GM19193 (cell line): ENCODE data around the gene MEDAG.

Experiments
- POLR2A ChIP-seq: IDR thresholded peaks from 4 replicates; pipeline ENCODE4 v1.6.1; 2011; ENCODE audit not compliant: insufficient read depth, insufficient read length; ENCODE audit errors: extremely low read depth

Gene MEDAG

DNA sequence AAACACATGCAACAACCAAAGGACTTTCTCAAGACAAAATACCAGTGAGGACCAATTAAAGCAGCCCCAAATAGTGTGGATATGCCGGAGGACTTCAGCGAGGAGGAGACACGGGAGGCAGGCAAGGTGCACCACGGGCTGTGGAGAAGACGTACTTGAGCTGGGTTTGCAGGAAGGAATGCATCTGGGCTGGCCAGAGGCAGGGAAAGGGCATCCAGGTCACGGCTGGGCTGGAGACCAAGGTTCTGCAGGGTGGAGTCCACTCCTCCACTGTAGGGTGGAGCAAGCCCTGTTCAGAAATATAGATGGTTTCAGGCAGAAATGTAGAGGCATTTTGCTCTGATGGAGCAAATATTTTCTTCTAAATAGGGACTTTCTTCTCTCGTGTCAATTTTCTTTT lies 36.6 kb upstream of the MEDAG start:
- TF ChIP-seq POLR2A = no peak

DNA sequence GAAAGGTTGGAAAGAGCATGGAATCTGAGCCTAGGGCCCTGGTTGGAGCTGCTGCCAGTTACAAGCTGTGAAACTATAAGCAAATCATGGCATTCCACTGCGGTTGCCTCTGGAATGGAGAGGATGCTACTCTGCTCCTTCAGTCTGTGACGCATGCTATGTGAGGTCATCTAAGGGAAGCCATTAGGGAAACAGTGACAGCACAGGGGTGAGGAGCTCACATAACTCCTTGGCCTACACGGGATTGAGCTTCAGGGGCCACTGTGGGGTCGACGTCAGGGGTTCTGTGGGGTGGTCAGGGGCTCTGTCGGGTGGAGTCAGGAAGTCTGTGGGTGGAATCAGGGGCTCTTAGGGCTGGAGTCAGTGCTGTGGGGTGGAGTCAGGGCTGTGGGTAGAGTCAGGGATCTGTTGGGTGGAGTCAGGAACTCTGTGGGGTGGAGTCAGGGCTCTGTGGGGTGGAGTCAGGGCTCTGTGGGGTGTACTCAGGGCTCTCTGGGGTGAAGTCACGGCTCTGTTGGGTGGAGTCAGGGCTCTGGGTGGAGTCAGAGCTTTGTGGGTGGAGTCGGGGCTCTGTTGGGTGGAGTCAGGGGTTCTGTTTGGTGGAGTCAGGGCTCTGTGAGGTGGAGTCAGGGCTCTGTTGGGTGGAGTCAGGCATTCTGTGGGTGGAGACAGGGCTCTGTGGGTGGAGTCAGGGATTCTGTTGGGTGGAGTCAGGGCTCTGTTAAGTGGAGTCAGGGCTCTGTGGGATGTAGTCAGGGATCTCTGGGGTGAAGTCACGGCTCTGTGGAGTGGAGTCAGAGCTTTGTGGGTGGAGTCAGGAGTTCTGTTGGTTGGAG lies 35.8 kb upstream of the MEDAG start:
- no peak for TF ChIP-seq POLR2A

DNA sequence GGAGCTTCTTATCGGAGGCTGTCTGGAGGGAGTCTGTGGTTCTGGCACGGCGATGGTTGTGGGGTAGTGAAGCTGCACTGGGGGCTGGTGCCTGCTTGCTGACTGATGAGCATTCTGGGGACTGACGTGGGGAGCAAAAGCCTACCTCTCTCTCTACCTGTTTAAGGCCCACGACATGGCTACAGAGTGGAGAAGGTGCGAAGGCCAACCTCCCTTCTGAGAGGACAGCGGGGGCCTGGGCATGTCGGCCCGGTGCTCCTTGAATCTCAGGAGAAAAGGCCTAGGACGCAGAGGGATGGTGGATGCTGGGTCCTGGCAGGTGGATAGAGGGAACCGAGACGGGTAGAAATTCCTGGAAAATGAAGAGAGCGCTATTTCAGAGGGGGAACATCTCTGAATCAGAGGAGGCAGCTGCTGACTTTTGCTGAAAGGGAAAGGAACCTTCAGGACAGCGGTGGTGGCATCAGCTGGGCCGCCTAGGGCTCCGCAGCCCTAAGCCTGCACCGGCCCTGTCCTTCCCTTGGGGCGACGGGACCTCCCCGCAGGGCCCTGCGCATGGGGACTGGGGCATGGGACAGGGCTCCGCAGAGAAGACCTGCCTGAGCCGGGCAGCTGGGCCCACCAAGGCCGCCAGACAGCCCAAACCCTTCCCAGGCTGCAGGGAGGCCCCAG lies 35.0 kb upstream of the MEDAG start:
- TF ChIP-seq POLR2A = no peak

DNA sequence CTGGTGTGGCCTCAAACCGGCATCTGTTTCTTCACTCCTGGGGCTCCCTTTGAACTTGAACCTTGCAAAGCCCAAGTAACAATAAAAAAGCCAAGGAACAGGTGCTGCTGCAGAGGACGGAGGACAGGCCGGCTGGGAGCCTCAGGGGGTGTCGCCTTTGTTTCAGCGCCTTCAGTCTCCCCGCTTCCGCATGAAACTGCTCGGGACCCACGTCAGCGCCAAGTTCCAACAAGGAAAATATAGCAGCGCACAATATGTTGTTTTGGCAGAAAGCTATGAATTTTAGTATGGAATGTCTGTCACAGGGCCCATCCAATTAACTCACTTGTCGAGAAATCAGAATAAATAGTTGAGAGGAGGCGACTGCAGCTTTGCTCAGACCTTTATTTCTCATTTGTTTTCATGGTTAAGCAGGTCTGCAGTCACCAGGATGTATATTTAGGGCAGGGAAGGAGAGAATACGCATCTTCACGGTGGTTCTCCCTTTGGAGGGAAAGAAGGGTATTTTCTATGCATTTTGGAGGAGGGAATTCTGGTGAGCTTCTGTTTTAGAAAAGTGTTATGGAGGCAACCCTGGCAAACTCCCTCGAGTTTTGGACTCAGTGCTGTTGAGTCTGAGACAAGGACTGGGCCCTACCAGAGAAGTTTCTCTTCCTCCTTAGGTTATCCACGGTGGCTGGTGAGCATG lies 34.3 kb upstream of the MEDAG start:
- TF ChIP-seq POLR2A = no peak

DNA sequence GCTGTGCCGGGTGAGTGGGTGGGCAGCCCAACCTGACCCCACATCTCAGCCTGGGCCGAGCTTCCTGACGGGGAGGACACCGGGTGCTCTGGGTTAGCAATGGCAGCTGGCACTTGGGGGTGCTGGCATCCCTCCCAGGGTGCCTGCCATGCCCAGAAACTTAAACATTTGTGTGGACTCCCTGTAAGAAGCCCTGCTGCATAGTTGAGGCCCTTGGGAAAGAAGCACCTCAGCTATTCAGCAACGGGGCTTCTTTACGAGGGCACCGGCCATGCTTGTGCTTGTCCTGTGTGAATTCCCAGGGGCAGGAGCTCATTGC lies 33.8 kb upstream of the MEDAG start:
- no peak for TF ChIP-seq POLR2A

DNA sequence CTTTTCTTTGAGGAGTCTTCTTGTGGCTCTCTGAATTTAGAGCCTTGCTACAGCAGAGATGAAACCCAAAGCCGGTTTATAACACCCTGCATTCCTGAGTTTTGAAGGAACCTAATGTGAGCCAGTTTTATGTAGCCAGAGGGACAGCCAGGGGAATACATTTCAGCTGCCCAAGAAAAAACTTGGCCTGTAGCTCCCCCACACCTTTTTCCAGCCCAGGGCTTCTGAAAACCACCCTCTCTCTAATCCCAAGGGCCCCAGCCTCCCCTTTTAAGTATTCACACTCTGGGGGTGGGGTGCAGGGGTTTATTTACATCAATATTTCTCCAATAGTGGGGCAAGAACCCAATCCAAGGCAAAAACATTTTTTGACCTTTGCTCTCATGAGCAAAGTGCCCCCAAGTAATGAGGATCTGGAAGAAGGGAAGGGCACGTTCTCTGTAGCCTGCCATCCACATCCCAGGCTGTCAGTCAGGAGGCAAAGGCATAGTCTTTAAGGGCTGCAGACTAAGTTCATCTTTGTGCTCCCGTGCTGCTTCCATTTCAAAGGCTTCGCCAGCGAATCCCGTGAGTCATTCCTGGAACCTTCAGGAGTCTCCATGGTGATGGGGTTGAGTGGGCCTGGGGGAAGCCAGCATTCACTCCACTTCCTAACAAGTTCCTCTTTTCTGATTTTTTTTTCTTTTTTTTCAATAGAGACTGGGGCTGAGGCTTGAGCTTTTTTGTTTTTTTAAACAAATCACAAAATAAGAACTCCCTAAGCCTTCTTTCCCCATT lies 33.2 kb upstream of the MEDAG start:
- no peak for TF ChIP-seq POLR2A

DNA sequence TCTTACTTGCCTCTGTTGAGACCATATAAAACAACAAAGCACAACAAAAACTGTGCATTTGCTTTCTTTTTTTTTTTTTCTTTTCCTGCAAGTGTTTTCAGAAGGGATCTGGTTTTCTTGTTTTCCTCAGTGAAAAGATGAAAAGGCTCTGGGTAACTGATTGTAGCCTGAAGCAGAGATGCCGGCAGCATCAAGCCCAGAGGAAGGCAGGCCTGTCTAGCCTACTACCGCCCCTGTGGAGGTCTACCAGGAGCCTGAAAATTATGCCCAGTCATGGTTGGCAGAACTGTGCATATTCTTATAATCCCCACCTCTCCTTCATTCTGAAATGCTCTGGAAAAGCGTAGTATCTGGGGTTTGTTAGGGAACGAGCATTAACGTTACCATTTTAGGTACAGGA lies 32.6 kb upstream of the MEDAG start:
- TF ChIP-seq POLR2A = no peak

DNA sequence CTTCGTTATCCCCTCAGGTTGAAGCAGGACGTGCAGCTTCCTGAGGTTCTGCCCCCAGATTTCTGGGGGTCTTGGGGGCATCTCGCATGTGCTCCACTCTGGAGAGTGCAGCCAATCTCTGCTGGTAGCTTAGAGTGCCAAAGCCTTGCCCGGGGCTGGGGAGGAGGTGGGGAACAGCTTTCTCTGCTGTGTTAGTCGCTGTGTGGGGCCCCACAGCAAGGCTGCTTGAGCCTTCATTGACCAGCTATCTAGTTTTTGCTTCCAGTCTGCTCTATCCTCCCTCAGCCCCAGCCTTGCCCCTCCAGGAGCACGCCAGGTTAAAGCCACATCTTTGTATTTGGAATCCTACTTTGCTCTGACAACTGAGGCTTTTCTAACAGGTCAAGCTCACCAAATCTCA lies 32.0 kb upstream of the MEDAG start:
- TF ChIP-seq POLR2A = no peak

DNA sequence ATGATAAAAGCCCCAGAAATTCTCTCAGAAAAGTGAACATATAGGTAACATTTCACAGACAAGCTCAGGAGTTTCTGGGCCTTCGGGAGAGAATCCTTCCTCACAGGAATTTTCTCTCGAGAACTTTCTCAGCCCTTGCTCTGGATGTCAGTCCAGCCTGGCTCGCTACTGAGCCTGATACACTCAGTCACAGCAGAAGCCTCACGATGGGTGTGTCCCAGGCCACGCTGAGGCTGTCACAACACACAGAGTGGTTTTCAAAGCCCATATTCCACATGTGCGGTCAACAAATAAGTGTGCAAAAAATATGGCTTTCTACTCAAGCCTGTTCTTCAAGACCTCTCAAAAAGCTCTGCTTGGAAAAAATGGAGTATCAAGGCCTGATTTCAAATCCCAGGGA lies 31.5 kb upstream of the MEDAG start:
- no peak for TF ChIP-seq POLR2A

DNA sequence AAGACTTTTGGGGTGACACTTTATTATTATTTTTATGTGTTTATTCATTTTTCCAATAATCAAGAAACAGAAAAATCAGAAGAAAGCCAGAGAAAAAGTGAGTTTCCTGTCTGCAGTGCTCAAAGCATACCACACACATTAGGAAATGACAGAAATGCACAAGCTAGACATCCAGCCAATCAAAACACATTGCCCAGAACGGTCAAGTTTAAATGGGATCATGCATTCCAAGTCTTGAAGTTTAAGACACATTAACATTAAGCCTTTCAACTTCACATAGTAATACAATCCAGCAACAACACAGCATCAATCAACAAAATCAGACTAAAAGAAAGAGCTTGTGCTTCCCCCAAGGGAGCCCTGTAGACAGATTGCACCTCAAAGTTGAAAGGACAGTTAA lies 28.7 kb upstream of the MEDAG start:
- no peak for TF ChIP-seq POLR2A

DNA sequence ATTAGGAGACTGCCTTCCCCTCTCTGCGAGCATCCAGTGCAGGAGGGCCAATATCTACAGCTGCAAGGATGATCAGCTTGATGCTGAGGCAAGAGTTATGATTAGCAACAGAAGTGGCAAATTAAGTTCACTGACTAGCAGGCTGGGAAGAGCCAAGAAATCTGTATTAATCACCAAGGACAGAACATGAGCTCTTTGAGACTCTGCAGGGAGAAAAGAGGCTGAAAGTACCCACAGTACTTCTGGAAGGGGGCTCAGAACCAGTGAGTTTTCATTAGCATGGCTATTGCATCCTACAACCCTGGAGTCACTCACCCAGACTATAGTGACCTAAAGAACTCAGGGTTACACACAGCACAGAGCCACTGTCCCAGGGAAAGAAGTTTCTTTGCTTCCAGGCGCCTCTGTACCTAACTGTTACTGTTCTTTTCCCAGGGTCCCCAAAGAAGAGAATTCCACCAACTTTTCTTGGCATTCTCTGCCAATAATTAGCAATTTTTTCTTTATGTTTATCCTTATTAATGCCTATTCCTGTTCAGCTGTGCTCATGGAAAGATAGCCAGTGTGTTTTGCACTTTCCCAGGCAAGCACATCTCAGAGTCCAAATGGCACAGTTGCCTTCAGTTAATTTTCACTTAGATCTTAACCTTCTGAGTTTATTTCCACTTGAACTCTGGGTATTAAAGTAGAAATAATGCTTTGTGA lies 25.8 kb upstream of the MEDAG start:
- no peak for TF ChIP-seq POLR2A

DNA sequence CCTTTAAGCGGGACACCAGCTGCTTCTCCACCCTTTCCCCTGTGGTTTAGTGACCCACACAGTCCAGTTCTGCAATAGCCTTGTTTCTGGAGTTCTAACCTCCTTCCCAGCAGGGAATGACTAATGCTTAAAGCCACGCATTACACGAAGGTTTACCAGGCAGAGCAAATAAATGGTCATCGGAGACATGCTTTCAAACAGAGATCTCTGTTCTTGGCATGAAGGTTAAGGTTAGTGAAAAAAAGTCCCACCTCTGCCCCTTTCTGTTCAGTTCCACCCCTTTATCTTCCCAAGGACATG lies 25.3 kb upstream of the MEDAG start:
- no peak for TF ChIP-seq POLR2A

DNA sequence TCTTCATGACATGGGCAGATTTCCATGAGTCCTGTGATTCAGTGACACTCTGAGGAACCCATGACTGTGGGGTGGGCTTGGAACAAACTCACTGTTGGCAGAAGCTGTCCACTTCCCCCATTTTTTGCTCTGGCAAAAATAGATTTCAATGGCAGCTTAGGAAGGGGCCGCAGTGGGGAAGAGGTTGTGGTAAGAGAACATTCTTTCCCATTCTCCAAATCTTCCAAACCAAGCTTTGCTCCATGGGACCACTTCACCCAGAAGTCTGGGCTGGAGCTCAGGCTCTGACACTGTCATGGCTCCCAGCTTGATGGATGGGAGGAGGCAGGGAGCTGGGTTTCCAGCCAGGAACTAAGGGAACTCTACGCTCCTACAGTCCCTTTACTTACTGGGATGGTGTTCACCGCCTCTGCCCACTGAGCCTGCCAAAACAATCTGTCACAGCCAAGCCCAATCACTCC lies 24.9 kb upstream of the MEDAG start:
- no peak for TF ChIP-seq POLR2A

DNA sequence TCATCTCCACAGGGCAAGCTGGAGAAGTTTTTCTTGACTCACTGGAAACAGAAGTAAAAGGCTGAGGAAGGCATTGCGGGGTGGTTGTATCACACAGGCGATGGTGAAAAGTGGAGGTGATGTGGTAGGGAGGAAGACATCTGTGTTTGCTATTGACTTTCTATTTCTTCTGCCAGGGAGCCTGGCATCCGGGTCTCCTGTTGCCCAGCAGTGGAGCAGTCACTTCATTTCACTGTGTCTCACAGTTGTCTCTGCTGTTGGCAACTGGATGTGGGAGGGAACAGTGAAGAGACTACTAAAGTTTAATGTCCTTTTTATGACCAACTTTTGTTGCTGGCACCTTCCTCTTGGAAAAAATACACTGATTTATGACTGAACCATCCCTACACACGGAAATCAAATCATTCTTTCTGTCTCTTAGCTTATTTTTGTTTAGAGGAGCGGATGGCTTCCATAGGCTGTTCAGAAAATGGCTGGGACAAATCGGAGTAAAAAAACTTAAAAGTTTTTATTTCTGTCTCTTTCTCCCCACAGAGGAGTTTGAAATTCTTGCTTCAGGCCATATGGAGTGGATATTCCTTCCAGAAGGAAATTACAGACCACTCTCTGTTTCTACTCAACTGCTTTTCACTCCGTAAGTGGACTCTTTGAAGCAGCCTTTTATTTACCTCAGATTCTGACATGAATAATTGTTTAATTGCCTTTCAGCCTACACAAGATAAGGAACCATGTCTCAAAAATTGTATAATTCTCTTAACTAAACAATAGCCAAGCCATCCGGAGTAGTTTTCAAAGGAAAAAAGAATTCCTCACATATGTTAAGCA lies 23.8 kb upstream of the MEDAG start:
- no peak for TF ChIP-seq POLR2A
